ENCODE results near the gene GALT. TPM values are rescaled to one million over a fixed set of nuclear protein-coding genes. Genes with fewer than 3 reads are reported as not detected.
A peak's percentile ranks its signal among the peaks of the same experiment; 100 is the strongest.

The GALT gene
- total and polyA plus RNA-seq, 9 donors, result 33.1 to 63.3 (median 45.2) TPM

GRCh38 chr9:34610434-34611206 is 35.9 kb upstream of the GALT start:
- TF ChIP-seq EP300 (IDR thresholded peaks at IDR 0.05) (no peak), POLR2A (IDR thresholded peaks at IDR 0.05) (no peak), CTCF (IDR thresholded peaks at IDR 0.05) (no peak)
- H3K4me1 ChIP-seq (ENCODE audit: insufficient read depth), result peaks cover 9% of the 10 kb centered on the region
- intact Hi-C loops (cut with DNase I), result no loop called here
- H3K9me3 ChIP-seq, result no peaks in the 10 kb centered on the region
- H3K27ac ChIP-seq, result no peak overlapping the region
- WGBS, 3 donors, result 92 to 94% (median 93%) methylated on average over 20 of the region's 20 CpGs
- no peaks in the 10 kb centered on the region for H3K36me3 ChIP-seq
- DNase-seq, result peak in 2 of 5 donors; percentile 30 to 39
- H3K27me3 ChIP-seq, result no peaks in the 10 kb centered on the region
- H3K4me3 ChIP-seq, result no peak overlapping the region

- peak; percentile 40 to 71 (median 59) for DNase-seq
- Histone ChIP-seq H3K9me3 (no peaks in the 10 kb centered on the region), H3K27me3 (no peaks in the 10 kb centered on the region), H3K36me3 (no peaks in the 10 kb centered on the region), H3K27ac (peak overlapping the region; percentile 61 to 82), H3K4me1 (ENCODE audit: insufficient read depth) (peaks cover 9% of the 10 kb centered on the region), H3K4me3 (peak overlapping the region; percentile 64)
- WGBS, 3 donors, result 48 to 56% (median 49%) methylated on average over 10 of the region's 10 CpGs
- intact Hi-C loops (cut with DNase I), result no loop called here
- TF ChIP-seq POLR2A (IDR thresholded peaks at IDR 0.05) (no peak), EP300 (IDR thresholded peaks at IDR 0.05) (no peak), CTCF (IDR thresholded peaks at IDR 0.05) (no peak)
Measured at GRCh38 chr9:34611251-34611810, 35.1 kb upstream of the GALT start.

- intact Hi-C loops (cut with DNase I), result no loop called here
- WGBS, 3 donors, result 0 to 1% (median 1%) methylated on average over 51 to 77 of the region's 77 CpGs
- Histone ChIP-seq H3K36me3 (no peaks in the 10 kb centered on the region), H3K9me3 (no peaks in the 10 kb centered on the region), H3K4me1 (ENCODE audit: insufficient read depth) (peaks cover 9% of the 10 kb centered on the region), H3K27ac (peak within 1 kb of the TSS; percentile 61 to 82), H3K4me3 (peak within 1 kb of the TSS; percentile 64), H3K27me3 (no peaks in the 10 kb centered on the region)
- TF ChIP-seq CTCF (IDR thresholded peaks at IDR 0.05), result no peak
- peak; percentile 76 for TF ChIP-seq POLR2A (IDR thresholded peaks at IDR 0.05)
- peak; percentile 84 to 89 (median 87) for DNase-seq
Measured at GRCh38 chr9:34611811-34612787, 34.4 kb upstream of the GALT start, which contains the start of gene RPP25L. Gene RPP25L (minus strand): TSS chr9:34612097. CDS start chr9:34611296, 801 bp downstream.

GRCh38 chr9:34612788-34613390 is 33.6 kb upstream of the GALT start:
- intact Hi-C loops (cut with DNase I), result no loop called here
- H3K4me1 ChIP-seq (ENCODE audit: insufficient read depth), result peaks cover 9% of the 10 kb centered on the region
- H3K4me3 ChIP-seq, result peak overlapping the region; percentile 64
- H3K27me3 ChIP-seq, result no peaks in the 10 kb centered on the region
- 2 to 4% (median 3%) methylated on average over 15 of the region's 15 CpGs for WGBS, 3 donors
- peak; percentile 64 to 80 (median 68) for TF ChIP-seq CTCF (IDR thresholded peaks at IDR 0.05)
- no peak for TF ChIP-seq POLR2A (IDR thresholded peaks at IDR 0.05)
- no peaks in the 10 kb centered on the region for H3K36me3 ChIP-seq
- H3K9me3 ChIP-seq, result no peaks in the 10 kb centered on the region
- peak; percentile 69 to 84 (median 79) for DNase-seq
- no peak overlapping the region for H3K27ac ChIP-seq
